NCI-H82 (cell line): ENCODE measurements around the gene NDUFAF5.
"Not testable (repeated sequence)": the region's sequence is repeated elsewhere in the genome, so short reads cannot be mapped to it uniquely, and the experiment has no call there.

Source experiments
- DNase-seq: peaks from one replicate; lab custom pipeline; 2025; lab: John Stamatoyannopoulos, UW

The NDUFAF5 gene

DNA sequence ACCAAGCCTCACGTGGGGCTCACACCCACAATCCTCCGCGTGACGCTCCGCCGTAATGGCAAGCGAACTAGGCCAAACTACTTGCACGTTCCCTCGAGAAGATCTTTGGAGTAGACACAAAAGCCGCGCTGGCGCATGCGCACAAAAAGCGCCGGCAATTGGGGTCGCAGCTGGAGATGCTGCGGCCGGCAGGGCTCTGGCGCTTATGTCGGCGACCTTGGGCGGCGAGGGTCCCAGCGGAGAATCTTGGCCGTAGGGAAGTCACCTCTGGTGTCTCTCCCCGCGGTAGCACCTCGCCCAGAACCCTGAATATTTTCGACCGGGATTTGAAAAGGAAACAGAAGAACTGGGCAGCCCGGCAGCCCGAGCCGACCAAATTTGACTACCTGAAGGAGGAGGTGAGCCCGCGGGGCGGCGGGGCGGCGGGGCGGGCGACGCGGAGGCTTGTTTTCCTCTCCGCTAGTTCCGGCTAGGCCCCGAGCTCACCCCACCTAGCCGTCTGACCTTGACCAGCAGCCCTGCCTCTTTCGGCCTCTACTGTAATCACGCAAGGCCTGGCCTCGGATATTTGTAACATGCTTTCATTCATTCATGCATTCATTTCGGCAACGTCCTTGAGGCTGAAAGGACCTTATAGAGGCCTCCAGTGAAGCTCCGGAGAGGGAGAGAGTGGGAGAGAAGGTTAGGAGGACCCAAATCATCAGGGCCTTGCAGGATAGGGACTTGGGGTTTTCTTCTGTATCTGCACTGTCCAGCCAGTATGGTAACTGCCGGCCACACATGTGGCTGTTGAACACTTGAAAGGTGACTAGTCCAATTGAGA is at the start of gene NDUFAF5, which contains the start of gene ESF1:
Gene NDUFAF5, plus strand, starts transcription at position 136 of the 823 bp plus-strand sequence. Its CDS starts 41 bp downstream, at position 177.
Gene ESF1, minus strand, starts transcription at position 27 of the 823 bp plus-strand sequence. CDS start 1,779 bp downstream, outside the sequence.
- DNase-seq = peak; percentile 98

DNA sequence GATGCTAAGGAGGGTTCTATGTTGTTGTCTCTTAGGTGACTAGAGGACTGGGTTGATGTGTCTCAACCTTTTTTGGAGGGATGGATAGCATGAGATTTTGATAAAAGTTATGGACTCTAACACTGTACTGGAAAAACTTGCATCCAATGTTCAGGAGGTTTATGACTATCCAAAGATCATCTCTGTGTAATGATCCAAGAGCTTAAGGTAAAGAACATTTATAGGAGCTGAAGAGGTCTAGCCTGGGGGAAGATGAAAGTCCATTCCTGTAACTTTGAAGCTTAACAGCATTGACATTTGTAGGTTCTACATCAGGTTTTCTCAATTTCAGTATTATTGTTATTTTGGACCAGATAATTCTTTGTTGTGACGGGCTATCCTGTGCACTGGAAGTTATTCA is 49.0 kb upstream of the NDUFAF5 start:
- DNase-seq = no peak

- DNase-seq = no peak
These were observed 48.2 kb upstream of the NDUFAF5 start for GRCh38 chr20:13736436-13737191.

DNA sequence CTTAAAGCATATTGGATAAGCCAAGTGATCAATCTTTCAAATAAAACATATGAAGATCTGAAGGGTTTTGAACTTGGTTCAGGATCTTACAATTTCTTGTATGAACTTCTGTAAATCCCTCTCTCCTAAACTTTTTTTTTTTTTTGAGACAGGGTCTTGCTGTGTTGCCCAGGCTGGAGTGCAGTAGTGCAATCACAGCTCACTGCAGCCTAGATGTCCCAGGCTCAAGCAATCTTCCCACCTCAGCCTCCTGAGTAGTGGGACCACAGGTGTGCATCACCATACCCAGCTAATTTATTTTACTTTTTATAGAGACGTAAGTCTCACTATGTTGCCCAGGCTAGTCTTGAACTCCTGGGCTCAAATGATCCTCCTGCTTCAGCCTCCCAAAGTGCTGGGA is 46.6 kb upstream of the NDUFAF5 start:
- DNase-seq = not testable (repeated sequence)

GRCh38 chr20:13739731-13740649 is 44.8 kb upstream of the NDUFAF5 start:
- no peak for DNase-seq

DNA sequence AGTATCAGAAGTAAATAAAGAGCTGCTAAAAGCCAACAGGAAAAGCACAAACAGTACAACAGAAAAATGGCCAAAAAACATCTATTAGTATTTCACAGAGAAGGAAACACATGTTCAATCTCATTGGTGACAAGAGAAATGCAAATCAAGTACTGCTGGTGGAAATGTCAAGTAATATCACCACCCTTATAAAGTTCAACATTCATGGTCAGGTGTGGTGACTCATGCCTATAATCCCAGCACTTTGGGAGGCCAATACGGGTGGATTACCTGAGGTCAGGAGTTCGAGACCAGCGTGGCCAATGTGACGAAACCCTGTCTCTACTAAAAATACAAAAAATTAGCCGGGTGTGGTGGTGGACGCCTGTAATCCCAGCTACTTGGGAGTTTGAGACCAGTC is 42.9 kb upstream of the NDUFAF5 start:
- DNase-seq = no peak

DNA sequence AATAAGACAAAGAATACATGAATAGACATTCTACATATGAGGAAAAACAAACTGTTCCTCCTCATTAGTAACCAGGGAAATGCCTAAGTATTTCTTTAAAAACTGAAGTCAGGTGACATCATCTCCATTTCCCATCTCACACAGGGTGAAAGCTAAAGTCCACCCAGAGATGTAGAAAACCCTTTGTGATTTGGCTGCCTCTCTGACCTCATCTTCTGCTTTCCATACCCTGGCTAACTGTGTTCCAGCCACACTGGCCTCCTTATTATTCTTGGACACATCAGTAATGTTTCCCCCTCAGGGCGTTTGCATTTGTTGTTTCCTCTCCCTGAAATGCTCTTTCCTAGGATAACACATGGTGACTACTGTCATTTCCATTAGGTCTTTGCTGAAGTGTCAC is 40.5 kb upstream of the NDUFAF5 start:
- DNase-seq = no peak

DNA sequence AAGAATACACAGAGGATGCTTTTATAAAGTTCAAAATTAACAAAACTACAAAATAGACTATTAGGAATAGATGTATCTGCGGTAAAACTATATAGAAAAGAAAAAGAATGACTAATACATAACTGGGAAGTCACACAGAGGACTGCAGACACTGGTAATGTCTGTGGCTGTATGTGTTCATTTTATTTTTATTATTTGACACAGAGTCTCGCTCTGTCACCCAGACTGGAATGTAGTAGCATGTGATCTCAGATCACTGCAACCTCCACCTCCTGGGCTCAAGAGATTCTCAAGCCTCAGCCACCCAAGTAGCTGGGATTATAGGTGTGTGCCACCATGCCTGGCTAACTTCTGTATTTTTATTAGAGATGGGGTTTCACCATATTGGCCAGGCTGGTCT is 39.0 kb upstream of the NDUFAF5 start:
- DNase-seq = no peak

- DNase-seq = no peak
These were observed 35.0 kb upstream of the NDUFAF5 start for GRCh38 chr20:13749811-13750210.

- DNase-seq = no peak
These were observed 31.3 kb upstream of the NDUFAF5 start for GRCh38 chr20:13753436-13754036.

- no peak for DNase-seq
These were observed 29.0 kb upstream of the NDUFAF5 start for GRCh38 chr20:13755809-13756208.

- no peak for DNase-seq
These were observed 28.3 kb upstream of the NDUFAF5 start for GRCh38 chr20:13756551-13756950.

- DNase-seq = no peak
These were observed 25.9 kb upstream of the NDUFAF5 start for GRCh38 chr20:13758884-13759283.

DNA sequence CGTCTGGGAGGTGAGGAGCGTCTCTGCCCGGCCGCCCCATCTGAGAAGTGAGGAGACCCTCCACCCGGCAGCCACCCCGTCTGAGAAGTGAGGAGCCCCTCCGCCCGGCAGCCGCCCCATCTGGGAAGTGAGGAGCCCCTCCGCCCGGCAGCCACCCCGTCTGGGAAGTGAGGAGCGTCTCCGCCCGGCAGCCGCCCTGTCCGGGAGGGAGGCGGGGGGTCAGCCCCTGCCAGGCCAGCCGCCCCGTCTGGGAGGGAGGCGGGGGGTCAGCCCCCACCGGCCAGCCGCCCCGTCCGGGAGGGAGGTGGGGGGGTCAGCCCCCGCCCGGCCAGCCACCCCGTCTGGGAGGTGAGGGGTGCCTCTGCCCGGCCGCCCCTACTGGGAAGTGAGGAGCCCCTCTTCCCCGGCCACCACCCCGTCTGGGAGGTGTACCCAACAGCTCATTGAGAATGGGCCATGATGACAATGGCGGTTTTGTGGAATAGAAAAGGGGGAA is 24.3 kb upstream of the NDUFAF5 start:
- DNase-seq = not testable (repeated sequence)

DNA sequence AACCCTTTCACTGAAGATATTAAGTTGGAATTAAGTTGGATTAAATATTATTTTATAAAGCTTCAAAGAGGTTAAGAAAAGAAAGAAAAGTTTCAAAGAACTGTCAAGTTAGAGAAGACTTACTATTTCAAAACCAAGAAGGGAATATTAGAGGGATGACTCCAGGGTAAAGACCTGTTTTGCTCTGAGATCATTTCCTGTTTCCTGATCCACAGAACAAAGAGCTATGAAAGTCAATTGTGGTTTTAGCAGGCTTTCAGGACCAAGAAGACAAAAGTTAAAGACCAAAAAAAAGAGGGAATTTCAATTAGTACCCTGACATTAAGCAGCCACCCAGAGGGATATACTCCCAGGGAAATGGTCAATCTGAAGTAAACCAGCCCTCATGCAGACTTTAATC is 19.5 kb upstream of the NDUFAF5 start:
- no peak for DNase-seq

DNA sequence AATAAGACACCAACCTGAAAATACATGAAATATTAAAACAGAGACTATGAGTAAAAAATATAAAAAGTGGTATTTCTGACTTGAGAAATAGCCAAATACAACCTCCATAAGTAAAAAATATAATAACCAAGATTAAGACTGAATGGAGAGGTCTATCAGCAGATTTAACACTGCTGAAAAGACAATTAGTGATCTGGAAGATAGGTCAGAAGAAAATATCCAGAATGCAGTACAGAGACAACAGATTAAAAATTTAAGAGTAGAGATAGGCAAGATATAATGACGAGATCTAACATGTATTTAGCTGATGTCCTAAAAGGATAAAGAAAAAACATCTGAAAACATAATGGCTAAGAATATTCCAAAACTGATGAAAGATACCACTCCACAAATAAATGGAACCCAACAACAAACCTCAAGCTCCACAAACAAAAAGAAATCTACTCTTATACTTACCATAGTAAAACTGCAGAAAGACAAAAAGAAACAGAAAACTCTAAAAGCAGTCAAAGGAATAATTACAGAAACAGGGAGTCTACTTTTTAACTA is 18.9 kb upstream of the NDUFAF5 start:
- DNase-seq = no peak

- DNase-seq = no peak
These were observed 14.7 kb upstream of the NDUFAF5 start for GRCh38 chr20:13770141-13770540.

DNA sequence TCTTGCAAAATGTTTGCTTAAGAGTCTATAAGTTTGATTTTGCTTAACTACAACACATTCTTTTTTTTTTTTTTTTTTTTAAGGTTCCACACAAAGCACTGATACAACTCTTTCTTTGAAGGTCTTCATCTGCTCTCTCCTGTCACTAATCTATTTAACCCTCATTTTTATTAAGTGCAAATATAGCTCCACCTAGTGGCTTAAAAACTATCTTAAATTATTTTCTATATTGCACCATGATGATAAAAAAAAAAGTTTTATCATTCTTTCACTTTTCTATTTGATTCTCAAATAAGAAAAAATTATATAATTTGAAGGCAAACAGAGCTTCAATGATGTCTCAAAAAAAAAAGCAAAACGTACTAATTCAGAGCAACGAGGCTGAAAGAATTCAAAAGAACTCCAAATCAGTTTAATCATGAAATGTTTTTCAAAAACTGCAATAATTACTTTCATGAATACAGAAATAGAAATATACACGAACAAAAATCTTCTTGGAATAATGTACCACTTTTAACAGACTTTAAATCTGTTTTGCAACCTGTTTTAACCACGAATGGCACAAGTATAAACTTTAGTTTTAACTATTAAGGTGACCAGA is 12.9 kb upstream of the NDUFAF5 start:
- peak; percentile 57 for DNase-seq

DNA sequence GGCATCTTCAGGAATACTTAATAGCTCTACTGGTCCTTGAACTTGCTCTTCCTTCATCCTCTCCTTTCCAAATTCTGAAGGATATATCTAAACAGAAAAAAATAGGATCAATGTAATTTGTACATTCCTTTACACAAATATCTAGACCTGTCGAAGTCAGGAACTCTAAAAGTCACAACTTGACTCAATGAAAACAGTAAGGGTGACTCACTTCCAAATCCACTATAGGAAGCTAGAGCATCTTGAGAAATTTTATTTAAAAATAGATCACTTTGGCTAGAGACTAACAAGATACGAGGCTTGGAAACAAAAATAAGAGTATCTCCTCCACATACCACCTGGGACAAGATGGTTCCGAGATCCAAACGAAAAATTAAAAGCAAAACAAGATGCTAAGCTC is 12.3 kb upstream of the NDUFAF5 start:
- no peak for DNase-seq

DNA sequence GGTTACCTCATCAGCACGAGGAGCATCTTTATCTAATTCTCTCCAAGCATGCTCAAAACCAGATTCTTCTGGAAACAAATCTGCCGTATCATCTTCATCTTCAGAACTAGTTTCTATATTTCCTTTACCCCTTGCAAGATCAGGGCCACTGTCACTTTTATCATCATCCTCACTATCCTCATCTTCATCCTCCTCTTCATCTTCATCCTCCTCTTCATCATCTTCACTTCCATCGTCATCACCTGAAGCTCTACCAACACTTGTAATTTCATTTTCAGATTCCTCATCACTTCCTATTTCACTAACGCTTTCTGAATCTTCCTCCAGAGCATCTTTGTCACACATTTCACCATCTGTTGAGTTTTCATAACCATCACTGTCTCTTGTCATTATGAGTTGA is 9.0 kb upstream of the NDUFAF5 start:
- DNase-seq = no peak

DNA sequence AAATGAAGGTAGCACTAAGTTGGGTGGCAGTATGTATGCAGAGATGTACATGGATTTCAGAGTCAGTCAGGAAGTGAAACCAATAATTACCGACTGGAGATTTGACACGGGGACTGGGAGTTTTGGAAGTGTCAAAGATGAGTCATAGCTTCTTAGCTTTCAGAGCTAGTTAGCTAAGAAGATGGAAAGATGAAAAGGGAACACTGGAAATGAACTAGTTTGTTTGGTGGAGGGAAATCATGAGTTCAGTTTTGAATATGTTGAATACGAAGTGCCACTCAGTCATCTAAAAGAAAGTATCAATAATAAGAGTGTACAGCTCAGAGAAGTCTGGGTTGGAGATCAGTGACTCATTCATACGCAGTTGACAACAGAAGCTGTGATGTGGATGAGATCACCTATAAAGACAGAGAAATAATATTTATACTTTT is 7.6 kb upstream of the NDUFAF5 start:
- DNase-seq = no peak
